Fibroblast of pulmonary artery (primary cell): Measurements from ENCODE around the gene KLHL8.

Experiments
- DNase-seq: peaks from one replicate; pipeline ENCODE4 v3.0.0-alpha.2; 2010; ENCODE audit warnings: low read depth
- H3K4me3 ChIP-seq: replicated peaks from 2 replicates; pipeline ENCODE4 v1.5.1; 2011; ENCODE audit warnings: low read depth, mild to moderate bottlenecking, control low read depth, low read length, moderate library complexity
- TF ChIP-seq, protein P1 (sequence below): IDR thresholded peaks from 2 replicates; pipeline ENCODE4 v1.5.1; 2011; ENCODE audit warnings: mild to moderate bottlenecking, control low read depth, low read length, inconsistent platforms; ENCODE audit errors: missing control alignments

Gene KLHL8

GRCh38 chr4:87257523-87257922 is 37.1 kb upstream of the KLHL8 start:
- no peak for DNase-seq
- no peak overlapping the region for H3K4me3 ChIP-seq
- TF ChIP-seq, protein P1, sequence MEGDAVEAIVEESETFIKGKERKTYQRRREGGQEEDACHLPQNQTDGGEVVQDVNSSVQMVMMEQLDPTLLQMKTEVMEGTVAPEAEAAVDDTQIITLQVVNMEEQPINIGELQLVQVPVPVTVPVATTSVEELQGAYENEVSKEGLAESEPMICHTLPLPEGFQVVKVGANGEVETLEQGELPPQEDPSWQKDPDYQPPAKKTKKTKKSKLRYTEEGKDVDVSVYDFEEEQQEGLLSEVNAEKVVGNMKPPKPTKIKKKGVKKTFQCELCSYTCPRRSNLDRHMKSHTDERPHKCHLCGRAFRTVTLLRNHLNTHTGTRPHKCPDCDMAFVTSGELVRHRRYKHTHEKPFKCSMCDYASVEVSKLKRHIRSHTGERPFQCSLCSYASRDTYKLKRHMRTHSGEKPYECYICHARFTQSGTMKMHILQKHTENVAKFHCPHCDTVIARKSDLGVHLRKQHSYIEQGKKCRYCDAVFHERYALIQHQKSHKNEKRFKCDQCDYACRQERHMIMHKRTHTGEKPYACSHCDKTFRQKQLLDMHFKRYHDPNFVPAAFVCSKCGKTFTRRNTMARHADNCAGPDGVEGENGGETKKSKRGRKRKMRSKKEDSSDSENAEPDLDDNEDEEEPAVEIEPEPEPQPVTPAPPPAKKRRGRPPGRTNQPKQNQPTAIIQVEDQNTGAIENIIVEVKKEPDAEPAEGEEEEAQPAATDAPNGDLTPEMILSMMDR: no peak

GRCh38 chr4:87255755-87256154 is 35.3 kb upstream of the KLHL8 start:
- no peak for DNase-seq
- no peak overlapping the region for H3K4me3 ChIP-seq
- TF ChIP-seq, protein P1: no peak

- H3K4me3 ChIP-seq: no peak overlapping the region
- no peak for DNase-seq
- TF ChIP-seq, protein P1: no peak
These were observed 30.7 kb upstream of the KLHL8 start for GRCh38 chr4:87251106-87251505.

DNA sequence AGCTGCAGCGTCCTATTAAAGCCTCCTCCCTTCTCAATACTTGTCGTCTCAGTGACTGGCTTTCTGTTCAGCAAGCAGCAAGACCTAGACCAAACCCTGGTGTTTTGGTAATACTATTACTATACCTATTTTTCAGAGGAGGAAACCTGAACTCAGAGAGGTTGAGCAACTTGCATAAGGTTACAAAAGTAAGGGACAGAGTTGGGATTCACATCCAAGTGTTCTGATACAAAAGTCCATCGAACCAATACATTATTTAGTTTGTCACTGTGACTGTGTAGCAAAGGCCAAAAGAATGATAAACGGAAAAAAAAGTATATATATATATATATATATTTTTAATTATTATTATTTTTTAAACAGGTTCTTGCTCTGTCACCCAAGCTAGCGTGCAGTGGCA is 29.9 kb upstream of the KLHL8 start:
- DNase-seq: no peak
- H3K4me3 ChIP-seq: no peak overlapping the region
- TF ChIP-seq, protein P1: no peak

- no peak overlapping the region for H3K4me3 ChIP-seq
- DNase-seq: no peak
- TF ChIP-seq, protein P1: no peak
These were observed 29.1 kb upstream of the KLHL8 start for GRCh38 chr4:87249332-87250019.

DNA sequence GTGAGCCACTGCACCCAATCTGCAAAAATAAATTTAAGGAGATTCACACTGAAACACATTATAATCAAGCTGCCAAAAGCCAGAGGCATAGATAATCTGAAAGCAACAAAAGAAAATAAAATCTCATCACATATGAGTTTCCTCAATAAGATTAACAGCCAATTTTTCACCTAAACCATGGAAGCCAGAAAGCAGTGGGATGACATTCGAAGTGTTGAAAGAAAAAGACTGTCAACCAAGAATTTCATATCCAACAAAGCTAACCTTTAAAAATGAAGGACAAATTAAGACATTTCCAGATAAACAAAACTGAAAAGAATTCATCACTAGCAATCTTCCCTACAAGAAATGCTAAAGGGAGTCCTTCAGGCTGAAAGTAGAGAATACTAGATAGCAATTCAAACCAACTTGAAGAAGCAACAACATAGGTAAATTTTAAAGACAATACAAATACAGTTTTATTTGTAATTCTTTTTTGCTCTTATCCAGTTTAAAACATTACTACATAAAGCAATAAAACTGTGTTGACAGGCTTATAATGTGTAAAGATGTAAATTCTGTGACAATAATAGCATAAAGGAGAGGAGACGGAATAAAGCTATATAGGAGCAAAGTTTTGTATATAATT is 23.1 kb upstream of the KLHL8 start:
- no peak overlapping the region for H3K4me3 ChIP-seq
- no peak for DNase-seq
- TF ChIP-seq, protein P1: no peak

GRCh38 chr4:87241336-87241735 is 20.9 kb upstream of the KLHL8 start:
- no peak for DNase-seq
- no peak overlapping the region for H3K4me3 ChIP-seq
- TF ChIP-seq, protein P1: no peak
